GM18508 (cell line): Measurements from ENCODE around the gene B3GNT7.
"Not testable (repeated sequence)": the region's sequence is repeated elsewhere in the genome, so short reads cannot be mapped to it uniquely, and the experiment has no call there.

Experiments
- ATAC-seq: cut with Tn5 transposase; IDR thresholded peaks from one replicate; pipeline ENCODE4 v1.9.1; 2021; ENCODE audit warnings: moderate number of reproducible peaks; ENCODE audit not compliant: insufficient read depth, unreplicated experiment

Gene B3GNT7

DNA sequence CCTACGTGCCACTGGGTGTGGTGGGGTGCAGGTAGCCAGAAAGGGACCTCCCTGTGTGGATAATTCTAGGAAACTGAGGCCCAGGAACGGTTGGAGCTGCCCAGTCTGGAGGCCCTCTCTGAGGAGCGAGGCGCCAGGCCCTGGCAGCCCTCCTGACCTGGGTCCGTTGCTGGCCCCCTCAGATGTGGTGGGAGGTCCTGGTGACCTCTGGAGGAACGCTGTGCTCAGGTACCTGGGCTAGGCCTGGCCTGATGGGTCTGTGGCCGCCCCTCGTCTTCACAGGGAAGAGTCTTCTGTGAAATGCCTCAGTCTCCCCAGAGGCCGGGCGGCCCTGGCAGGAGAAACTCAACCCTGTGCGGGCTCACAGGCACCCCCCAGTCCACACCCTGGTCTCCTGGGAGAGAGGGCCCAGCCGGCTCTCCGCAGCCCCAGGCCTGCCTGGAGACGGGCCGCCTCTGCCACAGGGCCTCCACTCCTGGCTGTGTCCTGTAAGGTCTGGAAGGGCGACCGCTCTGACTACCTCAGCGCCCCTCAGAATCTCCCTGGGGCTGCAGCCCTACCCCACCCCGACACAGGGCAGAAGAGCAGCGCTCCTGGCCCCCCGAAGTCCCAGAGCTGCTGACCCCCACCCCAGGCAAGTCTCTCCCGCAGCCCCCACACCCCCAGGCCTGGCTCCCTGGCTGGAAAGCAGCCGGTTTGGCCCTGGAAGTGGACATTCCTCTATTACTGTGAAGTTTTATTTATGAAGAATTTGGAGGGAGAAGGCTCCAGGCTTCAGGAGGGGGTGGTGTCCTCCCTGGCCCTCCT, 3.7 kb downstream of the B3GNT7 start:
- ATAC-seq: no peak

DNA sequence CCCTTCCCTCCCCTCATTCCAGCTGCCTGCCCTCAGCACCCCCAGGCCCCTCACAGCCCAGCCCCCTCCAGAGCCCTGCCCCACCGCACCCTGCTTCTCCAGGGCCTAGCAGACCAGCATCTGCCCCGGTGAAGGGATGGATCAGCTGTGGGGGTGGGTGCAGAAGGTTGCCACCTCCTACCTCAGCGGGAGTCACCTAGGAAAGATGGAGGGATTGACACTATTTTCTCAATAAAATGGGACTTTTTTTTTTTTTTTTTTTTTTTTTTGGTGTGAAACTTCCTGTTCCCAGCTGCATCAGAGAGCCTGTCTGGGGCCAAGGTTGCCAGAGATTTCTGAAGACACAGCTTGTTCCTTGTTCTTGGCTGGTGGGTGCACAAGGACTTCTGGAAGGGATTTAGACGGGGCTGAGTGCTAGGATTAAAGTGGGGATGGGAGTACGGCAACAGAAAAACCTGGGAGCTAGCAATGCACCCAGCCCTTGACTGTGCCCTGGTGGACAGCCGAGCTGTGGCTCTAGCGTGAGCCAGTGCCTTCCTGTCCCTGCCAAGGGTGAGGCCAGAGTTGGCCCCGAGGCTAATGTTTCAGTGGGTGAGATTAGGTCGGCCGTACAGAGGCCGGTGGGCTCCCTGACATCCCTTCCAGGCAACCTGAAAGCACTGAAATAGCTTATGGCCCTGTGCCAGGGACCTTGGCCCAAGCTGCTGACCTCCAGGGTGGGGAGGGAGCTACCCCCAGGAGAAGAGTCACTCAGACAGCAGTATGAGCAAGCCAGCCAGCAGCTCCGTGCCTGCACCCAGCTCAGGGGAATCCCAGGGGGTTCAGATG, 4.6 kb downstream of the B3GNT7 start:
- ATAC-seq: no peak

DNA sequence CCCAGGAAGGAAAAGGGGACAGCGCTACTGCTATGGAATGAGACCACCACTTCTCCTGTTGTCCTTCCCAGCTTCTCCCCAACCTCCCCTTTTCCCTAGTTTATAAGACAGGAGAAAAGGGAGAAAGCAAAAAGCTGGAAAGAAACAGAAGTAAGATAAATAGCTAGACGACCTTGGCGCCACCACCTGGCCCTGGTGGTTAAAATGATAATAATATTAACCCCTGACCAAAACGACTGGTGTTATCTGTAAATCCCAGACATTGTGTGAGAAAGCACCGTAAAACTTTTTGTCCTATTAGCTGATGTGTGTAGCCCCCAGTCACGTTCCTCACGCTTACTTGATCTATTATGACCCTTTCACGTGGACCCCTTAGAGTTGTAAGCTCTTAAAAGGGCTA, 5.2 kb downstream of the B3GNT7 start:
- not testable (repeated sequence) for ATAC-seq

DNA sequence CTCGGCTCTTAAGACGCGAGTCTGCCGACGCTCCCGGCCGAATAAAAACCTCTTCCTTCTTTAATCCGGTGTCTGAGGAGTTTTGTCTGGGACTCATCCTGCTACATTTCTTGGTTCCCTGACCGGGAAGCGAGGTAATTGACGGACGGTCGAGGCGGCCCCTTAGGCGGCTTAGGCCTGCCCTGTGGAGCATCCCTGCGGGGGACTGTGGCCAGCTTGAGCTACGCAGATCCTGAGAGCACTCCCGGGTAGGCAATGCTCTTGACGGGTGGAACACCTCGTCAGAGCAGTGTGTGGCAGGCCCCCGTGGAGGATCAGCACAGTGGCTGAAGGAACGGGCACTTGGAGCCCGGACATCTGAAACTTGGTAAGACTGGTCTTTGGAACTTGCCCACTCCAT, 5.6 kb downstream of the B3GNT7 start:
- not testable (repeated sequence) for ATAC-seq

DNA sequence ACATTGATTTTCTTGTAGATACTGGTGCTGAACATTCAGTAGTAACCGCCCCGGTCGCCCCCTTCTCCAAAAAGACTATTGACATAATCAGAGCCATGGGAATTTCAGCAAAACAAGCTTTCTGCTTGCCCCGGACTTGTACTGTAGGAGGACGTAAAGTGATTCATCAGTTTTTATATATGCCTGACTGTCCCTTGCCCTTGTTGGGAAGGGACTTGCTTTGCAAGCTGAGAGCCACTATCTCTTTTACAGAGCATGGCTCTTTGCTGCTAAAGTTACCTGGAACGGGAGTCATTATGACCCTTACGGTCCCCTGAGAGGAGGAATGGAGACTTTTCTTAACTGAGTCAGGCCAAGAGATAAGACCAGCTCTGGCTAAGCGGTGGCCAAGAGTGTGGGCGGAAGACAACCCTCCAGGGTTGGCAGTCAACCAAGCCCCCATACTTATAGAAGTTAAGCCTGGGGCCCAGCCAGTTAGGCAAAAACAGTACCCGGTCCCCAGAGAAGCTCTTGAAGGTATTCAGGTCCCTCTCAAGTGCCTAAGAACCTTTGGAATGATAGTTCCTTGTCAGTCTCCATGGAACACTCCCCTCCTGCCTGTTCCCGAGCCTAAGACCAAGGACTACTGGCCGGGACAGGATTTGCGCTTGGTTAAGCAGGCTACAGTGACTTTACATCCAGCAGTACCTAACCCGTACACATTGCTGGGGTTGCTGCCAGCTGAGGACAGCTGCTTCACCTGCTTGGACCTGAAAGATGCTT, 8.1 kb downstream of the B3GNT7 start:
- ATAC-seq: not testable (repeated sequence)

GRCh38 chr2:231404183-231404578, 8.7 kb downstream of the B3GNT7 start:
- not testable (repeated sequence) for ATAC-seq

GRCh38 chr2:231405601-231406367, 10.3 kb downstream of the B3GNT7 start:
- ATAC-seq: not testable (repeated sequence)

- ATAC-seq: not testable (repeated sequence)
Measured at GRCh38 chr2:231407686-231408085, 12.2 kb downstream of the B3GNT7 start.

DNA sequence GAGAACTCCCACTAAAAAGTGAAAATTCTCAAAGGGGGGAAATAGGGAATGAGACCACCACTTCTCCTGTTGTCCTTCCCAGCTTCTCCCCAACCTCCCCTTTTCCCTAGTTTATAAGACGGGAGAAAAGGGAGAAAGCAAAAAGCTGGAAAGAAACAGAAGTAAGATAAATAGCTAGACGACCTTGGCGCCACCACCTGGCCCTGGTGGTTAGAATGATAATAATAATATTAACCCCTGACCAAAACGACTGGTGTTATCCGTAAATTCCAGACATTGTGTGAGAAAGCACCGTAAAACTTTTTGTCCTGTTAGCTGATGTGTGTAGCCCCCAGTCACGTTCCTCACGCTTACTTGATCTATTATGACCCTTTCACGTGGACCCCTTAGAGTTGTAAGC, 12.8 kb downstream of the B3GNT7 start:
- ATAC-seq: not testable (repeated sequence)

DNA sequence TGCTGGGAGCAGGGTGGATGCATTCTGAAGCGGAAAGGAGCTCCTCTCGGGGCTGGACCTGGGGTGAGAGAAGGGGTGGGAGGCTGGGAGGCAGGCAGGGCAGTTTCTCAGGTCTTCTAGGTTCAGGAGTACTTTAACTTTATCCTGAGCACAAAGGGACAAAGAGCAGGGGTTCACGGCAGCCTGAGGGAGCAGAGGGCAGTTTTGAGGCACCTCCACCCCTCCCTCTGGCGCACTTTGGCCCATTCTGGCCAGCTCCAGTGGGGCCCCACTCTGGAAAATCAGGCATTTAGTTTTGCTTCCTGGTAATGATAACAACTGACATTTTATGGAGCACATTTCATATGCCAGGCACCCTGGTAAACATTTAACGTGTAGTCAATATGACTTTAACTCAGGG, 14.3 kb downstream of the B3GNT7 start:
- ATAC-seq: no peak

DNA sequence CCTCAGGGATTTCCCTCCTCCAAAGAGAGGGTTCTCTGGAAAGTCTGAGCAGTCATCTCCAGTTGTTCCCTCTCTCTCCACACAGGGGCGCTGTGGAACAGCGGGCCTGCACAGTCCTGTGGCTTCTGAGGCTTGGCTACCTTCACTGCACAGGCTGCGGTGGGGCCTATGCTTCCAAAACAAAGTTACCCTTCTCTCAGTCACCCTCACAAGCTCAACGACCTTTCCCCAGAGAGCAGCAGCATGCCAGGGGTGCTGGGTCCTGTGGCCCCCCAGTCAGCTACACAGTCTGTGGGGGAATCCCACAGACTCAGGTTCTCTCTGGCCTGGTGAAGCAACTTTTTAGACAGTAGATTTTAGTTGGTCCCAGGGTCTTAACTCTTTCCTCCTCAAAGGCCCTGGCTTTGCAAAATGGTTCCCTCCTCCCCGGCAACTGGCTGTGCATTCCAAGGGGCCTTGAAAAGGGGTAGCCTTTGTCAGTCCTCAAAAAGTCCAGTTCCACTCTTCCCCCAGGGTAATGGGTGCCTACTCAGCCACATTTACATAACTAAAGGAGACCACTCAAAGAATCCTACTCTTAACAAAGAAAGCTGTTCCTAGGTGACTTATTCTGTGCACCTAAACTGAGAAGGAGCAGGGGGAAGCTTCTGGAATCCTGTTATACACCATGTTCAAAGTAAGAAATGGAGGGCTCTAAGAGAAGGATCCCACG, 14.9 kb downstream of the B3GNT7 start:
- no peak for ATAC-seq

- no peak for ATAC-seq
Measured at GRCh38 chr2:231411237-231411636, 15.7 kb downstream of the B3GNT7 start.

GRCh38 chr2:231411831-231412617, 16.5 kb downstream of the B3GNT7 start:
- peak; percentile 82 for ATAC-seq

DNA sequence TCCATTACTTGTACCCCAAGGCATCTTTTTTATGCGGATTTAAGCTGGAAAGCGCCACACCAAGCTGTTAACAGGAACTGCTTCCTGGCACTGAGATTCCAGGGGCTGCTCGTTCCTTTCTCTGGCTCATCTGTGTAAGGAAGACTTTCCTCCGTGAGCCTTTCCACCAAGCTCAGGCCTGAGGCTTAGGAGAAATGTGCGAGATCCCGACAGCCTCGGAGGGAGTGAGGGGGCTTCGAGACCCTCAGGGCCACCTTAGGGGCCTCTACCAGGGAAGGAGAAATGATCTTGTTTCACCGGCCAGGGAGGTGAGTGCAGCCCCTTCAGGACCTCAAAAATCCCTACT, 17.1 kb downstream of the B3GNT7 start:
- no peak for ATAC-seq

GRCh38 chr2:231413456-231413855, 17.9 kb downstream of the B3GNT7 start:
- no peak for ATAC-seq

- ATAC-seq: no peak
Measured at GRCh38 chr2:231413921-231414476, 18.5 kb downstream of the B3GNT7 start.

DNA sequence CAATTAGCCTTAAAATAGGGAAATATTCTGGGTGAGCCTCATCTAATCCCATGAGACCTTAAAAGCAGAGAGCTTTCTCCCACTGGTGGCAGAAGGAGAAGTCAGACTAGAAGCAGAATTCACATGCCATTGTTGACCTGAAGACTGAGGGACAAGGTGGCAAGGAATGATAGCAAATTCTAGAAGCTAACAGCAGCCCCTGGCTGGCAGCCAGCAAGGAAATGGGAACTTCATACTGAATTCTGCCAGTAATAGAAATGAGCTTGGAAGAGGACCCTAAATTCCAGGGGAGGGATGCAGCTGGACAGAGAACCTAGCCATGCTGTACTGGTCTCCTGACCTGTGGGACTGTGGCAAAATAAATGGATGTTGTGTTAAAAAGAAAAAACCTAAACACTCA, 19.5 kb downstream of the B3GNT7 start:
- no peak for ATAC-seq

GRCh38 chr2:231418820-231419640, 23.5 kb downstream of the B3GNT7 start:
- no peak for ATAC-seq
